Subcutaneous abdominal adipose tissue (tissue), 5 donors: ENCODE results near the gene ACY1.

ENCODE experiments used
- H3K27ac ChIP-seq: one replicate; pipeline ENCODE4 v1.7.0; 2013; ENCODE audit warnings: low read depth, mild to moderate bottlenecking, inconsistent platforms, low read length, moderate library complexity
- H3K27me3 ChIP-seq, 5 donors: one replicate each; pipeline ENCODE4 v1.7.0; 2013; ENCODE audit warnings: low read length in 5 of 5, inconsistent platforms in 1 of 5; ENCODE audit not compliant: control insufficient read depth in 5 of 5, insufficient read depth in 4 of 5
- H3K36me3 ChIP-seq, 5 donors: one replicate each; pipeline ENCODE4 v1.7.0; 2013; ENCODE audit warnings: low read length in 5 of 5; ENCODE audit not compliant: control insufficient read depth in 5 of 5, insufficient read depth in 5 of 5
- H3K4me1 ChIP-seq, 5 donors: one replicate each; pipeline ENCODE4 v1.7.0; 2013; ENCODE audit warnings: low read length in 5 of 5, mild to moderate bottlenecking in 3 of 5, moderate library complexity in 1 of 5; ENCODE audit not compliant: control insufficient read depth in 5 of 5, insufficient read depth in 5 of 5
- H3K4me3 ChIP-seq, 5 donors: one replicate each; pipeline ENCODE4 v1.7.0; 2013; ENCODE audit warnings: low read length in 5 of 5, low read depth in 1 of 5
- H3K9ac ChIP-seq, 5 donors: one replicate each; pipeline ENCODE4 v1.7.0; 2013; ENCODE audit warnings: low read length in 5 of 5, mild to moderate bottlenecking in 4 of 5, moderate library complexity in 3 of 5
- H3K9me3 ChIP-seq, 5 donors: one replicate each; pipeline ENCODE4 v1.7.0; 2013; ENCODE audit warnings: low read length in 5 of 5; ENCODE audit not compliant: control insufficient read depth in 5 of 5
- donor health status: healthy.
- donor health status: healthy.
- donor health status: healthy.
- donor health status: healthy.
- donor health status: healthy.

Gene ACY1

DNA sequence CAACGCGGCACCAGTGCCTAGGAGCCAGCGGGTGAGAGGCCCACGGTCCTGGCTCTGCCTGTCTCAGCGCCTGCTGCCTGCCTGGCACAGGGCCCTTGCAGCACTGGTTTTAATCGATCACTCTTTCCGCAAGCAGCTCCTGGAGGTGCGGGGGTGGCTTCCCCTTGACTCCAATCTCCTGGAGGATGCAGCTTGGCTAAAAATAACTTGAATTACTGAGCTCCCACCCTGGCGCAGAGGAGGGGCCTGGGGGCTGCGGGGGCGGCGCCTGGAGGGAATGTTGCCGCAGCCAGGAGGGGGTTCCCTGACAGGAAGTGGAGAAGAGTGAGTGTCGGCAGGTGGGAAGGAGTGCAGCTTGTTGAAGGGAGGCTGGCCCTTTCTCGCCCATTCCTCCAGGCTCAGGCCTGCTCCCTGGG is 22.2 kb downstream of the ACY1 start:
- H3K4me1 ChIP-seq = peaks cover 10 to 42% (median 22%) of the 10 kb centered on the region in 5 donors
- no peaks in the 10 kb centered on the region for H3K9me3 ChIP-seq
- H3K27ac ChIP-seq = no peak overlapping the region
- peak overlapping the region in 1 of 5 donors; percentile 5 for H3K4me3 ChIP-seq
- H3K36me3 ChIP-seq = no peaks in the 10 kb centered on the region
- H3K9ac ChIP-seq = no peak overlapping the region
- H3K27me3 ChIP-seq = peaks cover 0 to 14% (median 4%) of the 10 kb centered on the region in 5 donors

DNA sequence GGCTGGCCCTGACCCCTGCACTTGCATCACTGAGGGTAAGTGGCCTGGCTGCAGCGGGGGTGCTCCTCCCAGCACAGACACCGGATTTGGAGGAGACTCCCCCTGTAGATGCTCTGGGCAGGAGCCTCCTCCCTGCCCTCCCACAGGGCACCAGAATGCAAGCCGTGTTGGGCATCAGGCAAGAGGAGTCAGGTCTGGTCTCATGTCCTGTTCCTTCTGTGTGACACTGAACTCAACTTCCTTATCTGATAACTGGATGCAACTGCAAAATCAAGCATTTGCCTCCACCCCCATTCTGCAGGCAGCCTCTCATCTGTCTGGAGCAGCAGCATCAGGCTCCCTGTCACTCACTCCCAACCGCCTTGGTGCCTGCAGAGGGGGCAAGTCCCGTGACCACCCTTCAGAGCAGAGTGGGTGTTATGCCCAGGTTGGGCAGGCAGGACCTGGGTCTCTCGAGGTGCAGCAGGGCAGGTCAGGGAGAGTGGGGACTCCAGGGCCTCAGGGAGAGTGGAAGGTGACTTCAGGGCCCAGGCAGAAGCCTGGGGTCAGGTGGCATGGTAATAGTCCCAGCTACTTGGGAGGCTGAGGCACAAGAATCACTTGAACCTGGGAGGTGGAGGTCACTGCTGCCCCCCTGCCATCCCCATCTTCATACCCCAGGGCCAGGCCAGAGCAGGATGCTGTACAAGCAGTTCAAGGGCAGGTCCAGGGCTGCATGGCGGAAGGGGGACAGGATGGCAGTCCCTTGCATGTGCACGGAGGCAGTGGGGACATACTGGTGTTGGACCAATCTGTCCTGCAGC is 22.9 kb downstream of the ACY1 start:
- Histone ChIP-seq H3K4me1 (peaks cover 10 to 42% (median 22%) of the 10 kb centered on the region in 5 donors), H3K36me3 (no peaks in the 10 kb centered on the region), H3K4me3 (peak overlapping the region in 1 of 5 donors; percentile 5), H3K27me3 (peaks cover 0 to 14% (median 4%) of the 10 kb centered on the region in 5 donors), H3K9me3 (no peaks in the 10 kb centered on the region), H3K27ac (no peak overlapping the region), H3K9ac (no peak overlapping the region)

DNA sequence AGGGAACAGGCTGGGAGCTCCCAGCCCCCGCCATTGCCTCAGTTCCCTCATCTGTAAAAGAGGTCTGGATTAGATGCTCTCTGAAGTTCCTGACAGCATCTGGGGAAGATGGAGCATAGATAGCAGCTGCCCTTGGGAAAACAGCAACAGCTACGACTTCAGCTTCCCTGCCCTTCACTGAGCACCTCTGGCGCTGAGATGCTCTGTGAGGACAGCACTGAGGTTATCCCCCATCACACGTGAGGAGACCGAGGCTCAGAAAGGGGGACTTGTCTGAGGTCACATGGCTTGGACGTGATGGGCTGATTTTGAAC is 23.4 kb downstream of the ACY1 start:
- Histone ChIP-seq H3K9me3 (no peaks in the 10 kb centered on the region), H3K9ac (no peak overlapping the region), H3K27me3 (peaks cover 0 to 14% (median 4%) of the 10 kb centered on the region in 5 donors), H3K27ac (no peak overlapping the region), H3K36me3 (no peaks in the 10 kb centered on the region), H3K4me3 (no peak overlapping the region), H3K4me1 (peaks cover 8 to 36% (median 18%) of the 10 kb centered on the region in 5 donors)

DNA sequence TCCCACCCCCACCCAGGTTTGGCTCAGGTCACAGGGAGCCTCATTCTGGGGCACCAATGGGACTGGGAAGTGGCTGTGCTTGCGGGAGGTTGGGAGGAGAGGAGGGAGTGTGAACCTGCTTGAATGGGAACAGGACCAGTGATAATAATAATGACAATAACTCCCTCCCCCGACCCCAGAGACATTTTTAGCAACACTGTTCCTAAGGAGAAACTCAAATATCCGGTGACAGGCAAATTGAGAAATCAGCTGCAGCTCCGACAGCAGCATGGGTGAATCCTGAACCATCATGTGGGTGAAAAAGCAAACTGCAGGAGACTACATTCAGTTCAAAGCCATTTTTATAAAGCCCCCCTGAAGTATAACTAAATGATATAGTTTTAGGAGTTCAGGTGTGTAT is 24.0 kb downstream of the ACY1 start:
- Histone ChIP-seq H3K9me3 (no peaks in the 10 kb centered on the region), H3K9ac (no peak overlapping the region), H3K27me3 (peaks cover 0 to 14% (median 4%) of the 10 kb centered on the region in 5 donors), H3K4me3 (no peak overlapping the region), H3K27ac (no peak overlapping the region), H3K4me1 (peaks cover 8 to 38% (median 18%) of the 10 kb centered on the region in 5 donors), H3K36me3 (no peaks in the 10 kb centered on the region)

DNA sequence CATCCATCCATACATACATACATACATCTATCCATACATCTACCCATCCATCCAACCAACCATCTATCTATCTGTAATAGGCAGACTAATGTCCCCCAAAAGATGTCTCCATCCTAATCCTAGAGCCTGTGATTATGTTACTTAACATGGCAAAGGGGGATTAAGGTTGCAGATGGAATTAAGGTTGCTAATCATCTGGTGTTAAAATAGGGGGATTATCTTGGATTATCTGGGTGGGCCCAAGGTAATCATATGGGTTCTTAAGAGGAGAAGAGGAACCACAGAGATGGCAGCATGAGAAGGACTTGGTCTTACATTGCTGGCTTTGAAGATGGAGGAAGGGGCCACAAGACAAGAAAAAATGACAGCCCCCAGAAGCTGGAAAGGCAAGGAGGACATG is 27.1 kb downstream of the ACY1 start:
- Histone ChIP-seq H3K36me3 (no peaks in the 10 kb centered on the region), H3K9ac (no peak overlapping the region), H3K27me3 (peaks cover 0 to 5% (median 0%) of the 10 kb centered on the region in 5 donors), H3K27ac (no peak overlapping the region), H3K9me3 (no peaks in the 10 kb centered on the region), H3K4me3 (no peak overlapping the region), H3K4me1 (peaks cover 6 to 40% (median 12%) of the 10 kb centered on the region in 5 donors)

DNA sequence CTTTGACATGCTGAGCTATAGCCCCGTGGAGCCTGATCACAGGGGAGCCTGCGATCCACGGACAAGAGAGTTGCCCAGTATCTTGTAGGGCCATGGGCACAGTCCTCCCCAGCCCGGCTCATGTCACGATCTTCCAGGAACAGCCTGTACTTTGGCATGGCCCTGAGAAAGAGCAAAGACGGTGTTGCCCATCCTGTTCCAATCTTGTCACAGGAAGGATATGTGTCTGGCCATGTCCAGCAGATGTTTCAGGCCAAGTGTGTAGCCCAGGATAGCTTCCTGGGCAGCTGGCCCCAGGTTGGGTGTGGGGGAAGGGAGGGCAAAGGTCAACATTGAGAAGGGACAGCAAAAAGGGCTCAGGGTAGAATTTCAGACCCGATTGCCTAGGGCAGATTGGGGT is 29.4 kb downstream of the ACY1 start:
- no peak overlapping the region for H3K27ac ChIP-seq
- no peaks in the 10 kb centered on the region for H3K9me3 ChIP-seq
- H3K9ac ChIP-seq = no peak overlapping the region
- peaks cover 0 to 19% (median 3%) of the 10 kb centered on the region in 5 donors for H3K4me1 ChIP-seq
- no peaks in the 10 kb centered on the region for H3K36me3 ChIP-seq
- H3K27me3 ChIP-seq = peaks cover 0 to 2% (median 0%) of the 10 kb centered on the region in 5 donors
- H3K4me3 ChIP-seq = no peak overlapping the region

DNA sequence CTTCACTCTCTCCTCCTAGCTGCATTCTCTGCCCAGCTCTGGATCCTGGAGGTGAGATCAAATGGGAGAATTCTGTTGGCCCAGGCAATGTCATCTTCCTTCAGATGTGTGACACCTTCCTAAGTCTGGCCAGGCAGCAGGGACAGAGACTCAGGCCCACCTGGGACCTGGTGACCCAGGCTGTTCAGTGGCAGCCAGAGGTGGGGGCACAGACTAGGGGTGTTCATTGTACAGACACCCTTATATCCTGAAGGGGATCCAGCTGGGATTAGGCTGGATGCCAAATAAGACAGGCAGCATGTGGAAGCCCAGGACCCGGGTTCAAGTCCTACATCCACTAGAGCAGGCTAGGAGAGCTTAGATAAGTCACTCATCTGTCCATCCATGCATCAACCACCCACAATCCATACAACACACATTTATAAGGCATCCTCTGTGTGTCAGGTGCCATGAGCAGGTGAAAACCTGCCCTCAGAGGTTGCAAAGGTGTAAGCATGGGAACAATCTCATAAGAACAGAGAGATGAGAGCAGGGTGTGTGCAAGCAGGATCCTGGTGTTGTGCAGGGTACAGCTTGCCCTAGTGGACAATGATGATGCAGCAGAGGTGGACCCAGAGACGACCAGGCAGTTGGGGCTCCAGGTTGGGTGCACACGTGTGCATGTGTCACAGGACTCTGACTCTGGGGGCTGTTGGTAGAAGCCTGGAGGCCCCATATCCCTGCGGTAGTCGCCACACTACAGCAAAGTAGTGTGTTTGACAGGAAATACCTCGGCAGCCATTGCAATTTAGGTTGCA is 30.7 kb downstream of the ACY1 start:
- no peak overlapping the region for H3K9ac ChIP-seq

DNA sequence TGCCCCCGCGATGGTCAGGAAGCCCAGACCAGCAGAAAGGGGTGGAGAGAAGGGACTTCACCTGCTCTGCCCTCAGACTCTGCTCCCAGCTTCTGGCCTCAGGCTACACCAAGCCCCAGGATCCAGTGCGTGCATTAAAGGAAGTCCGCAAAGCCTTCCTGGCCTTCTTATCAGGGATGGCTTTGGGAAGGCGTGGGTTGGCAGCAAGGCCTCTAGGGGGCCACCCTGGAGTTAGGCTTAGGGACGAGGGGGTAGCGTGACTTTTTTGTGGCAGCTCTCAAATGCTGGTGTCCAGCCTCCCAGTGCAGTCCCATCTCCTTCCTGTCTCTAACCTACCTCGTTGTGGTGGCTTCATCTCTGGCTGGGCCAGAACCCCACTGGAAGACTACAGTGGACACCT is 31.3 kb downstream of the ACY1 start:
- Histone ChIP-seq H3K4me3 (no peak overlapping the region), H3K4me1 (peaks cover 0 to 19% (median 3%) of the 10 kb centered on the region in 5 donors), H3K9ac (no peak overlapping the region), H3K27ac (no peak overlapping the region), H3K9me3 (no peaks in the 10 kb centered on the region), H3K36me3 (no peaks in the 10 kb centered on the region), H3K27me3 (no peaks in the 10 kb centered on the region)

More for the DNA sequence above, 30.7 kb downstream of the ACY1 start:
- Histone ChIP-seq H3K9me3 (no peaks in the 10 kb centered on the region), H3K4me1 (peaks cover 0 to 19% (median 3%) of the 10 kb centered on the region in 5 donors), H3K27ac (no peak overlapping the region), H3K36me3 (no peaks in the 10 kb centered on the region), H3K4me3 (no peak overlapping the region), H3K27me3 (no peaks in the 10 kb centered on the region)

DNA sequence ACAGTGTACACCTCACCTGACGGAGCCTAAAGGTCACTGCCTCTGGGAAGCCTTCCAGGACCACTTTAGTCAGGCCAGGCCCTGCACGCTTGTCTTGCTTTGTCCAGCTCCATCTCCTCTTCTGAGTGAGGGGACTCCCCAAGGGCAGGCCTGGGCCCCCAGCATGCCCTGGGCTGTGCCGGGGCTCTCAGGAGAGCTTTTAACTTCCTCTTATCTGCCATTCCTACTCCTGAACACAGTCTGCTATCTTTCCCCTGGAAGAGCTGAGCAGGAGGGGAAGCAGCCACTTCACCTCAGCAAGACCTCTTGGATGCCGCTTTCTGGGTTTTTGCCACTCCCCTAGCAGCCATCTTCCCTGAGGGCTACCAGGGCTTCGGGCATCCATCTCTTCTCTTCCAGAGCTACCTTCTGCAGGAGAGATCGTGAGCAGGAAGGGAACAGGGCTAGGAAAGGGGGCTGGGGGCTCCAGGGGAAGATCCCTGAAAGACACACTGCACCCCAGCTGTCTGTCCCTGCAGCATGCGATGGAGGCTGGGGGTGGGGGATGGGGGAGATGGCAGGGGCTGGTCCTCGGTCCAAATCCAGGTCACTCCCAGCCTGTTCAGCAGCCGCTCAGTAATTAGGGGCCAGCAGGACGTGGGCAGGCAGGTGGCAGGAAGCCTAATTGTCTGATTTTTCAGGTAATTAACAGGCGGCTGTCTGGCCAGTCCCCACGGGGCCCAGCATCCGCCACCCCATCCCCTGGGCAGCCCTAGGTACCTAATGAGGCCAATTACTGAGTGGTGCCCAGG is 32.3 kb downstream of the ACY1 start:
- H3K27me3 ChIP-seq = no peaks in the 10 kb centered on the region
- H3K27ac ChIP-seq = no peak overlapping the region
- no peak overlapping the region for H3K4me3 ChIP-seq

More for the DNA sequence above, 32.3 kb downstream of the ACY1 start:
- Histone ChIP-seq H3K9me3 (no peaks in the 10 kb centered on the region), H3K4me1 (peaks cover 0 to 22% (median 3%) of the 10 kb centered on the region in 5 donors), H3K36me3 (no peaks in the 10 kb centered on the region), H3K9ac (no peak overlapping the region)
